ENCODE measurements around the gene MARCKS. TPM values are rescaled to one million over a fixed set of nuclear protein-coding genes. Genes with fewer than 3 reads are reported as not detected.

Gene MARCKS
- total RNA-seq, 4 donors from 2014 or later = 64.2 to 118 (median 90.5) TPM

DNA sequence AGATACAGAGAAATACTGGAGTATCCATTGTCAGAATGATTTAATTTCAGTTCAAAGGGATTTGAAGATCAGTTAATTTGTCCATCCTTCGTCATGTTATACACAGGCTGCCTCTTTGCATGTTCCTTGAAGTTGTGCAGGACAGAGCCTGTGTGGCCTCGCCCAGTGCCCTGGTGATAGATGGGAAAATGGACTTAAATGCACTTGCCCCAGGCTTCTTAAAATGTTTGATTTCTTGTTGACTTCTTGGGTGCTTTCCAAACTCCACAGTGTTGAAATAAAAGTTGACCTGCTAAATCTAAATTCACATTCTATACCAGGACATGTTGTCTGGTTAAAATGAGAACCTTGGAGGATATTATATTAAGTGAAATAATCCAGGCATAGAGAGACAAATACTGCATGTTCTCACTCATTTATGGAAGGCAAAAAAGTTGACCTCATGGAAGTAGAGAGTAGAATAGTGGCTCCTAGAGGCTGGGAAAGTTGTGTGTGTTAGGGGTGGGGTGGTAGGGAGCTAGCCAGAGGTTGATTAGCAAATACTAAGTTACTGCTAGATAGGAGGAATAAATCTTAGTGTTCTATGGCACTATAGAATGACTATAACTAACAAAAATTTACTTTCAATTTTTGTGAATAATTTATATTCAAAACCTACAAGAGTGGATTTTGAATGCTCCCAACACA is 25.3 kb downstream of the MARCKS start:
- intact Hi-C loops (cut with DNase I; ENCODE audit: low total_unique reads) = no loop called here

DNA sequence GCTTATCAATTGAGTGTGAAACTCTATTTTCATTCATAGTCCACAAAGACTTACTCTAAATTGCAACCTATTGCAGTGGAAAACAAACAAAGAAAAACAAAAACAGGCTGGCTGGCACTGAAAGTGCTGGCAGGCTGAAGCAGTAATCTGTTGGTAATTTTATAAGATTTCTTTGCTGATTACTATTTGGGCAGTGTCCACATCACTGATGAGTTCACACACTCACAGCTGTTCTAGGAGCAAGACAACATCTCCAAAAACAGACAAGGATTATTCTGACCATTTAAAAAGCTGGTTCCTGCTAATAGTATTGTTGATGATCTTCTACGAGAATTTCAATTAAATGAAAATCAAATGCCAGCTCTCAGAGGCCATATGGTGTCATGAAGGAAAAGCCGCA is 26.9 kb downstream of the MARCKS start:
- no peak for DNase-seq
- in situ Hi-C loops (cut with MboI; ENCODE audit: low pct_ligation_motif_present in 1 of 4, low pct_unique_long_range_greater_than_20kb in 1 of 4, low sequenced_read_pairs in 3 of 4) (loop anchor here in 1 of 4 donors (25.0 kb wide), 1 partner anchor 572 kb away; no protein-coding TSS in a partner anchor), intact Hi-C loops (cut with DNase I; ENCODE audit: low total_unique reads) (no loop called here)
- H3K27me3 ChIP-seq = no peaks in the 10 kb centered on the region
- 89 to 94% methylated on average over 2 of the region's 2 CpGs for WGBS, 2 donors (ENCODE audit: low coverage in 1 of 2)
- H3K27ac ChIP-seq = no peak overlapping the region
- no peak overlapping the region for H3K4me3 ChIP-seq
- no peak for TF ChIP-seq EP300 (IDR thresholded peaks at IDR 0.05; ENCODE audit: low read depth)
- TF ChIP-seq, protein P1, sequence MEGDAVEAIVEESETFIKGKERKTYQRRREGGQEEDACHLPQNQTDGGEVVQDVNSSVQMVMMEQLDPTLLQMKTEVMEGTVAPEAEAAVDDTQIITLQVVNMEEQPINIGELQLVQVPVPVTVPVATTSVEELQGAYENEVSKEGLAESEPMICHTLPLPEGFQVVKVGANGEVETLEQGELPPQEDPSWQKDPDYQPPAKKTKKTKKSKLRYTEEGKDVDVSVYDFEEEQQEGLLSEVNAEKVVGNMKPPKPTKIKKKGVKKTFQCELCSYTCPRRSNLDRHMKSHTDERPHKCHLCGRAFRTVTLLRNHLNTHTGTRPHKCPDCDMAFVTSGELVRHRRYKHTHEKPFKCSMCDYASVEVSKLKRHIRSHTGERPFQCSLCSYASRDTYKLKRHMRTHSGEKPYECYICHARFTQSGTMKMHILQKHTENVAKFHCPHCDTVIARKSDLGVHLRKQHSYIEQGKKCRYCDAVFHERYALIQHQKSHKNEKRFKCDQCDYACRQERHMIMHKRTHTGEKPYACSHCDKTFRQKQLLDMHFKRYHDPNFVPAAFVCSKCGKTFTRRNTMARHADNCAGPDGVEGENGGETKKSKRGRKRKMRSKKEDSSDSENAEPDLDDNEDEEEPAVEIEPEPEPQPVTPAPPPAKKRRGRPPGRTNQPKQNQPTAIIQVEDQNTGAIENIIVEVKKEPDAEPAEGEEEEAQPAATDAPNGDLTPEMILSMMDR (IDR thresholded peaks at IDR 0.05) = no peak
- no peak for TF ChIP-seq POLR2A (IDR thresholded peaks at IDR 0.05)
- TF ChIP-seq POLR2AphosphoS5 (IDR thresholded peaks at IDR 0.05) = no peak
- H3K4me1 ChIP-seq = peaks cover 0 to 13% (median 5%) of the 10 kb centered on the region in 4 donors
- H3K9me3 ChIP-seq = no peaks in the 10 kb centered on the region
- no peaks in the 10 kb centered on the region for H3K36me3 ChIP-seq

More for the DNA sequence above, 25.3 kb downstream of the MARCKS start:
- Histone ChIP-seq H3K9me3 (no peaks in the 10 kb centered on the region), H3K4me3 (no peak overlapping the region), H3K27ac (no peak overlapping the region), H3K4me1 (peaks cover 0 to 14% (median 5%) of the 10 kb centered on the region in 4 donors), H3K27me3 (no peaks in the 10 kb centered on the region), H3K36me3 (no peaks in the 10 kb centered on the region)
- DNase-seq = no peak
- in situ Hi-C loops (cut with MboI; ENCODE audit: low pct_ligation_motif_present in 1 of 4, low pct_unique_long_range_greater_than_20kb in 1 of 4, low sequenced_read_pairs in 3 of 4) = loop anchor here in 1 of 4 donors (25.0 kb wide), 1 partner anchor 570 kb away; no protein-coding TSS in a partner anchor
- WGBS, 2 donors (ENCODE audit: low coverage in 1 of 2) = 53 to 82% methylated on average over 2 of the region's 2 CpGs
- TF ChIP-seq POLR2A (IDR thresholded peaks at IDR 0.05) = no peak

DNA sequence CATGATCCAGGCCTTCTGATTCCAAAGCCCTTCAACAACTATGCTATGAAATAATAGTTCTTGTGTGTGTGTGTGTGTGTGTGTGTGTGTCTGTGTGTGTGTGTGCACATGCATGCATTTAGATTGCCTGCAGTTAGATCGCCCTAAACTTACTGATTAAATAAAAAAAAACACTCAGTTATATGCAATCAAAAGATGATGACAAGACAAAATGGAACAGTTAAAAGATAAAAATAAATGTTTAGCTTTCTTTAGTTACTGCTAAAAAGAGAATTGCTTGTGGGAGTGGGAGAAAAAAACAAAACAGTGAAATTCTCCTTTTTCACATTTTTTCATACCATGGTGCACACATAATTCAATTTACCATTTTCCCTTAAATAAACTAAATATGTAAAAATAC is 29.4 kb downstream of the MARCKS start:
- in situ Hi-C loops (cut with MboI; ENCODE audit: low pct_ligation_motif_present in 1 of 4, low pct_unique_long_range_greater_than_20kb in 1 of 4, low sequenced_read_pairs in 3 of 4) = loop anchor here in 1 of 4 donors (25.0 kb wide), 1 partner anchor 574 kb away; no protein-coding TSS in a partner anchor
- 93 to 100% methylated on average over 1 of the region's 1 CpG for WGBS, 2 donors (ENCODE audit: low coverage in 1 of 2)
- intact Hi-C loops (cut with DNase I; ENCODE audit: low total_unique reads) = no loop called here
- no peak for DNase-seq
- TF ChIP-seq EP300 (IDR thresholded peaks at IDR 0.05; ENCODE audit: low read depth) (no peak), POLR2A (IDR thresholded peaks at IDR 0.05) (no peak), POLR2AphosphoS5 (IDR thresholded peaks at IDR 0.05) (no peak)
- TF ChIP-seq, protein P1 (IDR thresholded peaks at IDR 0.05) = no peak
- peaks cover 0 to 9% (median 0%) of the 10 kb centered on the region in 4 donors for H3K4me1 ChIP-seq
- no peak overlapping the region for H3K4me3 ChIP-seq
- H3K9me3 ChIP-seq = peaks cover 0 to under 1% of the 10 kb centered on the region in 2 donors
- H3K36me3 ChIP-seq = no peaks in the 10 kb centered on the region
- no peaks in the 10 kb centered on the region for H3K27me3 ChIP-seq
- H3K27ac ChIP-seq = no peak overlapping the region

DNA sequence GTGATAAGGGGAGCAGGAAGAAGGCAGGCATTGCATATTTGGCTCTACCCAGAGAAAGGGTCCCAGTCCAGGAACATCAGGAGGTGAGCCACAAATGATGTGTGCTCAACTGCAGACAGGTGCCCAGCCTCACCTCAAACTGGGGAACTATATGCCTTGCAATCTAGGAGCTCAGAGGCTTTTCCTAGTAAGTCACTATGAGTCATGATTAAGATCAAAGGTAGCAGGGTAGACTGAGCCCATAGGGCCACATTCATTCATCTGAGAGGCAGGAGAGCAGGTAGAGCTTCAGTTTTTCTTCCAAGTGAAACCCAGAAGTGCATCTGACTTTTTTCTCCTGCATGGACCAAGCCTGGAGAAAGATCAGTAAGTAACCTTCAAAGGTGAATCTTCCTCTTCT is 31.3 kb downstream of the MARCKS start:
- H3K4me1 ChIP-seq = peaks cover 0 to 5% (median 0%) of the 10 kb centered on the region in 4 donors
- no peak overlapping the region for H3K27ac ChIP-seq
- H3K4me3 ChIP-seq = no peak overlapping the region
- no peak for TF ChIP-seq POLR2AphosphoS5 (IDR thresholded peaks at IDR 0.05)
- TF ChIP-seq POLR2A (IDR thresholded peaks at IDR 0.05) = no peak
- TF ChIP-seq EP300 (IDR thresholded peaks at IDR 0.05; ENCODE audit: low read depth) = no peak
- TF ChIP-seq, protein P1 (IDR thresholded peaks at IDR 0.05) = no peak
- H3K9me3 ChIP-seq = peaks cover 0 to 6% of the 10 kb centered on the region in 2 donors
- DNase-seq = no peak
- H3K36me3 ChIP-seq = no peaks in the 10 kb centered on the region
- in situ Hi-C loops (cut with MboI; ENCODE audit: low pct_ligation_motif_present in 1 of 4, low pct_unique_long_range_greater_than_20kb in 1 of 4, low sequenced_read_pairs in 3 of 4) (loop anchor here in 1 of 4 donors (25.0 kb wide), 1 partner anchor 576 kb away; no protein-coding TSS in a partner anchor), intact Hi-C loops (cut with DNase I; ENCODE audit: low total_unique reads) (no loop called here)
- no peaks in the 10 kb centered on the region for H3K27me3 ChIP-seq

Data from transverse colon (tissue), 4 donors.